ENCODE results near the gene UBE2A. TPM values are rescaled to one million over a fixed set of nuclear protein-coding genes. Genes with fewer than 3 reads are reported as not detected.

UBE2A gene
- polyA plus RNA-seq, 6 donors from 2014 or later, result 61.8 to 98.9 (median 75.6) TPM

- Mint-ChIP-seq H3K27me3 (no peaks in the 10 kb centered on the region), H3K4me3 (peak overlapping the region in 2 of 8 donors; percentile 15 to 20), H3K27ac (peak overlapping the region in 1 of 6 donors; percentile 84), H3K9me3 (no peaks in the 10 kb centered on the region), H3K4me1 (peaks cover 26 to 56% (median 35%) of the 10 kb centered on the region in 3 donors), H3K36me3 (peaks cover 0 to 4% of the 10 kb centered on the region in 2 donors)
- ATAC-seq (ENCODE audit: low read depth in 2 of 2) (no peak), DNase-seq (no peak)
These were observed 48.2 kb downstream of the UBE2A start for GRCh38 chrX:119622356-119623232.

GRCh38 chrX:119624417-119624816 is 50.1 kb downstream of the UBE2A start:
- H3K27ac Mint-ChIP-seq, result no peak overlapping the region

GRCh38 chrX:119624951-119625668 is 50.7 kb downstream of the UBE2A start:
- ATAC-seq (ENCODE audit: low read depth in 2 of 2), result no peak
- DNase-seq, result no peak
- Mint-ChIP-seq H3K36me3 (peaks cover 10 to 12% of the 10 kb centered on the region in 2 donors), H3K4me3 (no peak overlapping the region), H3K9me3 (no peaks in the 10 kb centered on the region), H3K4me1 (peaks cover 6 to 36% (median 19%) of the 10 kb centered on the region in 3 donors), H3K27me3 (no peaks in the 10 kb centered on the region), H3K27ac (peak overlapping the region in 3 of 6 donors; percentile 16 to 64 (median 24))

More at GRCh38 chrX:119624417-119624816, 50.1 kb downstream of the UBE2A start:
- DNase-seq (no peak), ATAC-seq (ENCODE audit: low read depth in 2 of 2) (no peak)
- H3K4me3 Mint-ChIP-seq, result no peak overlapping the region
- no peaks in the 10 kb centered on the region for H3K27me3 Mint-ChIP-seq
- H3K9me3 Mint-ChIP-seq, result no peaks in the 10 kb centered on the region
- peaks cover 9% of the 10 kb centered on the region in 2 donors for H3K36me3 Mint-ChIP-seq
- peaks cover 13 to 43% (median 25%) of the 10 kb centered on the region in 3 donors for H3K4me1 Mint-ChIP-seq

- DNase-seq (no peak), ATAC-seq (ENCODE audit: low read depth in 2 of 2) (no peak)
- peaks cover 6 to 29% (median 17%) of the 10 kb centered on the region in 3 donors for H3K4me1 Mint-ChIP-seq
- peaks cover 10 to 12% of the 10 kb centered on the region in 2 donors for H3K36me3 Mint-ChIP-seq
- H3K9me3 Mint-ChIP-seq, result no peaks in the 10 kb centered on the region
- H3K27ac Mint-ChIP-seq, result peak overlapping the region in 2 of 6 donors; percentile 51 to 92
- no peak overlapping the region for H3K4me3 Mint-ChIP-seq
- no peaks in the 10 kb centered on the region for H3K27me3 Mint-ChIP-seq
These were observed 51.5 kb downstream of the UBE2A start for GRCh38 chrX:119625843-119626242.

Other genes starting within 250 kb of the UBE2A start
- 10 to 100 TPM in 5 of 6 donors, 1 to 10 TPM in 1; 9.3 to 15.3 (median 12.5) TPM for gene SLC25A43, start 175.2 kb upstream of the UBE2A start, polyA plus RNA-seq (ENCODE audit: low read depth in 6 of 6)
- gene SLC25A5, start 106.1 kb upstream of the UBE2A start, polyA plus RNA-seq (ENCODE audit: low read depth in 6 of 6), result 100 to 1,000 TPM; 309 to 601 (median 346) TPM
- gene STEEP1, start 9.2 kb upstream of the UBE2A start, polyA plus RNA-seq (ENCODE audit: low read depth in 6 of 6), result 10 to 100 TPM in 5 of 6 donors, 1 to 10 TPM in 1; 5.3 to 26.8 (median 20.7) TPM
- 1 to 10 TPM; 4.2 to 9.4 (median 7.1) TPM for gene NKRF, start 31.9 kb downstream of the UBE2A start, polyA plus RNA-seq (ENCODE audit: low read depth in 6 of 6)
- gene SEPTIN6, start 118.6 kb downstream of the UBE2A start, polyA plus RNA-seq (ENCODE audit: low read depth in 6 of 6), result 100 to 1,000 TPM in 5 of 6 donors, 10 to 100 TPM in 1; 78.8 to 189 (median 150) TPM
- gene SOWAHD, start 184.0 kb downstream of the UBE2A start, polyA plus RNA-seq (ENCODE audit: low read depth in 6 of 6), result 10 to 100 TPM in 2 of 6 donors, 1 to 10 TPM in 4; 1.7 to 21.9 (median 8.7) TPM
- 1,000 to 10,000 TPM; 3,399 to 4,973 (median 4,743) TPM for gene RPL39, start 217.1 kb downstream of the UBE2A start, polyA plus RNA-seq (ENCODE audit: low read depth in 6 of 6)

Data from naive B cell (primary cell).